ENCODE measurements around the gene SLC39A11. TPM values are rescaled to one million over a fixed set of nuclear protein-coding genes. Genes with fewer than 3 reads are reported as not detected.

The SLC39A11 gene
- total RNA-seq, 2 donors from 2014 or later = 21.5 to 26.4 TPM

- peaks cover 6 to 8% of the 10 kb centered on the region in 2 donors for H3K36me3 Mint-ChIP-seq (ENCODE audit: insufficient read depth in 2 of 2)
- no peak overlapping the region for H3K27ac Mint-ChIP-seq
- H3K4me3 Mint-ChIP-seq = no peak overlapping the region
- H3K9me3 Mint-ChIP-seq = peaks cover 8 to 10% of the 10 kb centered on the region in 2 donors
- DNase-seq (no peak), ATAC-seq (replicated peaks in 1 of 2) (no peak)
- peaks cover 25% of the 10 kb centered on the region for H3K27me3 Mint-ChIP-seq (ENCODE audit: low read depth)
- no peaks in the 10 kb centered on the region for H3K4me1 Mint-ChIP-seq (ENCODE audit: low read depth)
Measured at GRCh38 chr17:72603420-72604242, 488.9 kb downstream of the SLC39A11 start.

GRCh38 chr17:72602517-72603419 is 489.7 kb downstream of the SLC39A11 start:
- H3K4me1 Mint-ChIP-seq (ENCODE audit: low read depth) = no peaks in the 10 kb centered on the region
- DNase-seq (no peak), ATAC-seq (replicated peaks in 1 of 2) (no peak)
- peaks cover 25% of the 10 kb centered on the region for H3K27me3 Mint-ChIP-seq (ENCODE audit: low read depth)
- H3K4me3 Mint-ChIP-seq = no peak overlapping the region
- H3K27ac Mint-ChIP-seq = no peak overlapping the region
- H3K9me3 Mint-ChIP-seq = peaks cover 3 to 4% of the 10 kb centered on the region in 2 donors
- peaks cover 3% of the 10 kb centered on the region in 2 donors for H3K36me3 Mint-ChIP-seq (ENCODE audit: insufficient read depth in 2 of 2)

- Mint-ChIP-seq H3K27me3 (ENCODE audit: low read depth) (peaks cover 34% of the 10 kb centered on the region), H3K9me3 (no peaks in the 10 kb centered on the region), H3K36me3 (ENCODE audit: insufficient read depth in 2 of 2) (no peaks in the 10 kb centered on the region), H3K4me3 (no peak overlapping the region), H3K4me1 (ENCODE audit: low read depth) (no peaks in the 10 kb centered on the region), H3K27ac (no peak overlapping the region)
- DNase-seq (no peak), ATAC-seq (replicated peaks in 1 of 2) (no peak)
Measured at GRCh38 chr17:72600934-72601333, 491.6 kb downstream of the SLC39A11 start.

- Mint-ChIP-seq H3K4me3 (no peak overlapping the region), H3K9me3 (no peaks in the 10 kb centered on the region), H3K36me3 (ENCODE audit: insufficient read depth in 2 of 2) (no peaks in the 10 kb centered on the region), H3K27me3 (ENCODE audit: low read depth) (peaks cover 45% of the 10 kb centered on the region), H3K4me1 (ENCODE audit: low read depth) (no peaks in the 10 kb centered on the region), H3K27ac (no peak overlapping the region)
- ATAC-seq (replicated peaks in 1 of 2) (no peak), DNase-seq (no peak)
Measured at GRCh38 chr17:72599891-72600290, 492.6 kb downstream of the SLC39A11 start.

GRCh38 chr17:72598695-72599094 is 493.8 kb downstream of the SLC39A11 start:
- peaks cover 57% of the 10 kb centered on the region for H3K27me3 Mint-ChIP-seq (ENCODE audit: low read depth)
- DNase-seq (no peak), ATAC-seq (replicated peaks in 1 of 2) (no peak)
- H3K27ac Mint-ChIP-seq = no peak overlapping the region
- H3K4me3 Mint-ChIP-seq = no peak overlapping the region
- H3K4me1 Mint-ChIP-seq (ENCODE audit: low read depth) = no peaks in the 10 kb centered on the region
- no peaks in the 10 kb centered on the region for H3K9me3 Mint-ChIP-seq
- no peaks in the 10 kb centered on the region for H3K36me3 Mint-ChIP-seq (ENCODE audit: insufficient read depth in 2 of 2)

- DNase-seq (no peak), ATAC-seq (replicated peaks in 1 of 2) (no peak)
- H3K27me3 Mint-ChIP-seq (ENCODE audit: low read depth) = peaks cover 62% of the 10 kb centered on the region
- H3K9me3 Mint-ChIP-seq = no peaks in the 10 kb centered on the region
- no peaks in the 10 kb centered on the region for H3K4me1 Mint-ChIP-seq (ENCODE audit: low read depth)
- no peak overlapping the region for H3K4me3 Mint-ChIP-seq
- H3K27ac Mint-ChIP-seq = no peak overlapping the region
- no peaks in the 10 kb centered on the region for H3K36me3 Mint-ChIP-seq (ENCODE audit: insufficient read depth in 2 of 2)
Measured at GRCh38 chr17:72597354-72598087, 495.0 kb downstream of the SLC39A11 start.

Other genes with a start within 250 kb of the SLC39A11 start
- under 1 TPM; 0.29 to 0.32 TPM for gene SSTR2, start 72.3 kb upstream of the SLC39A11 start, total RNA-seq
- gene COG1, start 100.4 kb upstream of the SLC39A11 start, total RNA-seq = 10 to 100 TPM; 36.2 to 37.1 TPM
- not detected for gene CPSF4L, start 169.2 kb upstream of the SLC39A11 start, total RNA-seq
- 1 to 10 TPM; 1.6 to 3.2 TPM for gene CDC42EP4, start 219.3 kb upstream of the SLC39A11 start, total RNA-seq

All from activated T-cell treated with anti-CD3 and anti-CD28 coated beads, Interleukin-2, amount 50 U/mL, for 72 hours (primary cell).